GM18505 (cell line): ENCODE results near the gene HSD17B2.

Source experiments
- ATAC-seq: cut with Tn5 transposase; IDR thresholded peaks from one replicate; pipeline ENCODE4 v1.9.1; 2021; ENCODE audit not compliant: unreplicated experiment
- POLR2A ChIP-seq: IDR thresholded peaks from 4 replicates; pipeline ENCODE4 v1.6.1; 2011; ENCODE audit warnings: borderline replicate concordance; ENCODE audit not compliant: insufficient read depth, insufficient read length; ENCODE audit errors: extremely low read depth

HSD17B2 gene

DNA sequence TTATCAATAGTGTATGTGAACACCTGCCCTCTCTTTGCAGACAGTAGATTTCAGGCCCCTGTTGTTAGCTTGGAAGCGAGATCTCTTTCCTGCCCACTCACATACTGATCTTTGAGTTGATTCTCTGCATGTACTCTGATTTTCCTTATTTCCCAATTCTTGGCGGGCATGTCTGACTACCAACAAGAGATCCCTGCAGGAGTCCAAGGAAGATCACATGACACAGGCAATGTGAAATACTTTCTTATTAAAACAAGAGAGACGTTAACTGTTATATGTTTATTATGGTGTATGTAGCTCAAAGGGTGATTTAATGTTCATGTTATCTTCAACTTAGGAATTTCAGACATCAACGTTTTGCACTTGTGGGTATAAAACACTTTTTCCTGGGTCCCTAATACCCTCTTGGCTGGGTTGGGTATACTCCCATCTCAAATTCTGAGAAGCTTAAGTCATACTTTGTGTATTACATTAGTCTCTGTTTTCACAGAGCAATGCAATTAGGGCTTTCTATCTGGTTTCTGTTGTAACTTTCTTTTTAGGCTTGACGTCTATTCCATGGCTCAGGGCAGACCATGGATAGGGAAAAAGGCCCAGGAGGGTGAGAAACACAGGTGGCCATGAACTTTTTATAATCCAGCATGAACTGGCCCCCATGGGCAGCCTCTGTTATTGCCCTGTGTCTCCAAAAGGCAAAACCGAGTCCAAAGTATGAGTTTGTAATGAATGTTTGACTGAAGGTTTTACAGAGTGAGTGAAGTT lies 32.2 kb downstream of the HSD17B2 start:
- ATAC-seq: no peak

DNA sequence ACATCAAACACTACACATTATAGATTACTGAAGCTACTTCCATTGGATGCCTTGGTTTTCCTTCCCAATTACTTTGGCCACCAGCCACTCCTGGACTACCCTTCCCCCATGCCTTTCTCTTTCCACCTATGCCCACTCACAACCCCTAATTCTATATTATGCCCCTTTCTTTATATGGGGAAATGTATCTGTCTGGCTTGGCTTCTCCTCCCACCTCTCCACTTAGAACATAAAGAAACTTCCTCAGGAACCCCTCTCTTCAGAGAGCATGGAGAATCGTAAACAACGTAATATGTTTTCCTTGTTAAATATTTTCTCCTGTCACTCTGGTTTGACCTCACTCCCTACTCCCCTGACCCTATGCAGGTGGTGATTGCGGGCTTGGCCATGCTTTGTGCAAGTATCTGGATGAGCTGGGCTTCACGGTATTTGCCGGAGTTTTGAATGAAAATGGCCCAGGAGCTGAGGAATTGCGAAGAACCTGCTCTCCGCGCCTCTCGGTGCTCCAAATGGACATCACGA lies 32.8 kb downstream of the HSD17B2 start:
- no peak for ATAC-seq
- no peak for TF ChIP-seq POLR2A

More for the DNA sequence above, 32.2 kb downstream of the HSD17B2 start:
- TF ChIP-seq POLR2A: no peak

GRCh38 chr16:82070656-82071369 lies 35.8 kb downstream of the HSD17B2 start:
- no peak for TF ChIP-seq POLR2A
- no peak for ATAC-seq

DNA sequence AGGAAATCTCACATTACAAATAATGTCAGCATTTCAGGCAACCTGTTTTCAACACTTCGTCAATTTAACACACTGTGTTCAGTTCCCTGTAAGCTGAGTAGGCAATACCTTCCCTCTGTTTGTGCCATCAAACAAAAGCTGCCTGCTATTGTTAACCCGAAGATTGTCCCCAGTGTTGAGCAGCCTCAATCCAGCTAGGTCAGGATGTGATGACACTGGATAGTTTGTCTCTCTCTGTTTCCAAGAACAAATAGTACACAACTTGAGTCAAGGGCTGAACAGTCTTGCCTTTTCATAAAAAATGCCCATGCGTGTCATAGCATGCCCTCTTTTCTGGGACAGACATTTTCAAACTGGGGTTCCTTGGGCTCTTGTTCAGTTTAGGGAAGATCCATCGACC lies 36.4 kb downstream of the HSD17B2 start:
- no peak for TF ChIP-seq POLR2A
- ATAC-seq: no peak

DNA sequence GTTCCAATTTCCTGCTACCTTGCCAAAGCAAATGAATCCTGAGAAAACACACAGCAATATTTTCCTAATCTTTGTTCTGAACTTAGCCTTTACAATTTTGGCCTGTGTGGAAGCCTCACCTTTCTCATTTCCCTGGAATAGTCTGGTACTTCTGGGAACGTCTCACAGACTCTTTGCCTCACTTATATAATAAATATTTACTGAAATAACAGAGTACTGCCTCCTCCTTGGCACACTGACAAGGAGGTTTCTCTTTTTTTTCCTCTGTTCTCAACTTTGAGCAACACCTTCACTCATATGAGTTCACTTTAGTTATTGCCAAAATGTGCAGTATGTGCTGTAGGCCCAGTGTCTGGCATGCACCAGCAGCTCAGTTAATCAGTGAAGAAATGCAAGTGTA lies 37.3 kb downstream of the HSD17B2 start:
- TF ChIP-seq POLR2A: no peak
- ATAC-seq: no peak

DNA sequence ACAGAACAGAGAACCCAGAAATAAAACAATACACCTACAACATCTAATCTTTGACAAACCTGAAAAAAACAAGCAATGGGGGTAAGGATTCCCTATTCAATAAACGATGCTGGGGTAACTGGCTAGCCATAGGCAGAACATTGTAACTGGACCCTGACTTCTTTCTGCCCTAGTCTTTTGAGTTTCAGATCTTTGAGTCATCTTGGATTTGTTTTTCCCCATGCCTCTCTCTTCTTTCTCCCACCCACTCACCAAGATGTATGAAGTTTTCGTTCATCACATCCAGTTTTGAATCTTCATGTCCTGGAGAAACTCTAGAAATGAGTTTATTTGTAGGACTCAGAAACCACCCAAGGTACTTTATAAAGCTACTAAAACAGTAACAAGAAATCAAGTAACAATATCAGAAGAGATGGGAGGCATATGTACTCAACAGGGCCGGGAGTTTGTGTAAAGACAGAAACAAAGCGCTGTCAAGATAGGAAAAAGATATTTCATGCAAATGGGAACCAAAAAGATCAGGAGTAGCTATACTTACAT lies 39.0 kb downstream of the HSD17B2 start:
- no peak for ATAC-seq

DNA sequence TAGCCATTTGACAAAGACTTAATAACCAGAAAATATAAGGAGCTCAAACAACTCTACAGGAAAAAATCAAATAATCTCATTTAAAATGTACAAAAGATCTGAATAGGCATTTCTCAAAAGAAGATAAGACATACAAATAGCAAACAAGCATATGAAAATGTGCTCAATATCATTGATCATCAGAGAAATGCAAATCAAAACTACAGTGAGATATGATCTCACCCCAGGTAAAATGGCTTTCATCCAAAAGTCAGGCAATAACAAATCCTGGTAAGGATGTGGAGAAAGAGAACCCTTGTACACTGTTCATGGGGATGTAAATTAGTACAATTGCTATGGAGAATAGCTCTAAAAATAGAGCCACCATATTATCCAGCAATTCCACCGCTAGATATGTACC lies 43.1 kb downstream of the HSD17B2 start:
- no peak for TF ChIP-seq POLR2A
- no peak for ATAC-seq

More for the DNA sequence above, 39.0 kb downstream of the HSD17B2 start:
- TF ChIP-seq POLR2A: no peak

DNA sequence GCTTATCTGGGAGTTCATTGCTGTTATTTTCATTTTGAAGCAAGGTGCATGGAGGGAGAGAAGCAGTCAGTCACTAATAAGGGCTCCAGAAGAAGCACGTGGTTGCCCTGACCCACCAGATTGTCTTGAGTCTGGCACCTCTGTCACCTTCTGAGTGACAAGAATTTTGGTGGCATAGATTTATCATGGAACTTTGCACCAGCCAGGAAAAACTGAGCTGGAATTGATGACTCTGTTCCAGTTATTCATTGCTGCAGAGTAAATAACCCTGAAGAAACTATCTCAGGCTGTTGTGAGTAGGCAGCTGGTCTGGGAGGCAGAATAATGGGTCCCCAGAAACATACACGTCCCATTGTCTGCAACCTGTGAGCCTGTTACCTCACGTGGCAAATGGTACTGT lies 44.8 kb downstream of the HSD17B2 start:
- no peak for ATAC-seq
- no peak for TF ChIP-seq POLR2A

DNA sequence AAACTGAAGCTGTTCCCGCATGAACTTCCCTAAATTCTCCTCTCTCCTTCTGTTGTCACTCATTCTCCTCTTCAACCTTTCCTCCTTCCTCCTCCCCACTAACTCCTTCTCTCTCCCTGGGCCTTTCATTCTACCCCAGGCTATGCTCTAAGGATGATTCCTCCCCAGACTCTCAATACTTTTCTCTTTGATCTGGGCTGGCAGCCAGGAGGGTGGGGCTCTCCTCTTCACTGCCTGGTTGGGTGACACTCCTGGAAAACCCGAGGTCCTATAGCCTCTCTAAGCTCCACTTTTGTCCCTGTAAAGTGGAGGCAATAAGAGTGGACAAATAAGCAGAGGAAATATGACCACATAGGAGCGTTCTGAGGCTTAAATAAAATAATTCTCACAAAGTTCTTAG lies 46.2 kb downstream of the HSD17B2 start:
- no peak for ATAC-seq
- TF ChIP-seq POLR2A: no peak

DNA sequence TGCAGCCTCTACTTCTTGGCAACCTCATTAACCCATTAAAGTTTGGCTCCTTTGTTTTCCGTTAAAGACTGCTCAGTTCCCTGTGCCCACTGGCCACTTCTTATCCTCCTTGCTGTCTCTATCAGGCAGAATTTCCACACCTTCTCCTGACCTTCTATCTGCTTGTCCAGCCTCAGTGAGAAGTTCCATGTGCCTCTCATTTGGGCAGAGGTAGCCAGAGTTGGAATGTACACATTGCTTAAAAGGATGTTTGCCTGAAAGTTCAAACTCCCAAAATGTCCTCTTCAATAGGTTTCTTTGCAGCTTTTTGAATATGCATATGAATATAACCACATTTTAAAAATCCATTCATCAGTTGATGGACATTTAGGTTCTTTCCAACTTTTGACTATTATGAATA lies 47.0 kb downstream of the HSD17B2 start:
- no peak for TF ChIP-seq POLR2A
- no peak for ATAC-seq

- no peak for TF ChIP-seq POLR2A
- ATAC-seq: no peak
These were observed 47.6 kb downstream of the HSD17B2 start for GRCh38 chr16:82082543-82083244.

DNA sequence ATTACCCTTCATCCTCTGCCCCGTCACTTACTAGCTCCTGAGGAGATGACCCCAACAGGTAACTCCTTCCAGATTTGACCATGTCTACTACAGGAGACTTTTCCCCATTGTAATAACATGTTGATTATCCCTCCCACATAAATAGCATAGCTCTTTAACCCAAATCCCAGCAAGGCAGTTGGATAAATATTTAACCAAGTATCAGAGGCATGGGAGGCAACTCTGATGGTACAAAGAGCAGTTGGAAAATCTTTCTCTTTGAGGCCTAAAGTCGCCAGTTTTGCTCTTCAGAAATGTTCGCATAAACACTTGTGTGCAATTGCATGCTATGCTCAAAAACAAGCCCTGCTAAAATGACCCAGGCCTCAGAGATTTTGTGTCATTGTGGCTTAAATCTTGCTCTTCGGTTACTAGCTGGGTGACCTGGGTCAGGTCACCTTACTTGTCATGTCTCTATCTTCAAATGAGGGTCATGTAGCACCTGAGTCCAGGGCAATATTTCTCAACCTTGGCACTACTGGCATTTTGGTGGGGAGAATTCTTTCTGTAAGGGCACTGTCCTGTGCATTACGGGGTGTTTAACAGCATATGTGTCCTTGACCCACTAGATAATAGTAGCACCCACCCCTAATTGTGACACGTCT lies 48.8 kb downstream of the HSD17B2 start:
- no peak for ATAC-seq
- no peak for TF ChIP-seq POLR2A

DNA sequence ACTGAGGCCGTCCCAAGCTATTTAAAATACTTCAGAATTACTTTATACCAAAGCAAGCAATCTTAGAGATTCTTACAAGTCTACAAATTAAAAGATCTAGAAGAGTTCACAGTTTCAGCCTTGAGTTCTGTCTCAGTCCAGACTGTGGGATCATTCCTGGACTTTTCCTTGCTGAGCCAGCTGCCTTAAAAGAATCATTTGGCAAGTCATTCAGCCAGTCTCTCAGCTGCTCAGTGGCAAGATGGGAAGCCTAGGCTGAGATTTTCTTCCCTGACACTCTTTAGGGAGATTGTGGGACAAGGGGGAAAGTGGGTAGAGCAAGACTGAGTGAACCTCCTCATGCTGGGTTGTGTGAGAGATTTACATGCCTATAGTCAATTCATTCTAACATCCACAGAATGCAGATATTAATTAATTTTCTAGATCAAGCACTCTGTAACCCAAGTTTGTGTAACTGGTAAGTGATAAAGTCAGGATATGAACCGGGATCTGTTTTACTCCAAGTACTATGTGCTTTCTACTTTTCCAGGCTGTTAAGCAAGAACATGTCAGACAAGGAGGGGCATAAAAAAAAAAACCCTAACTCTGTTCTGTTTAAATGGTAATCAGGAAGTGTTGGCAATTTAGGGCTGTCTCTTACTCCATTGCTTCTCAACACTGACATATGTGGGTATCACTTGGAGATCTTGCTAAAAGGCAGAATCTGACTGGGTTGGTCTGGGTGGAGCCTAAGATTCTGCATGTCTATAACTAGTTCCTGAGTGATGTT lies 50.1 kb downstream of the HSD17B2 start:
- no peak for ATAC-seq
- TF ChIP-seq POLR2A: no peak

GRCh38 chr16:82088483-82088882 lies 53.4 kb downstream of the HSD17B2 start:
- TF ChIP-seq POLR2A: no peak
- ATAC-seq: no peak
